H9 (cell line): ENCODE measurements around the gene DCAF17. TPM values are rescaled to one million over a fixed set of nuclear protein-coding genes. Genes with fewer than 3 reads are reported as not detected.

Source experiments
- DNase-seq: peaks from one replicate; pipeline ENCODE4 v3.0.0-alpha.2; 2017
- H2AFZ ChIP-seq: one replicate; pipeline ENCODE4 v1.6.1; 2013; ENCODE audit warnings: mild to moderate bottlenecking, low read length, control low read depth, moderate library complexity
- H2AK5ac ChIP-seq: 2 replicates; pipeline ENCODE4 v1.6.1; 2013; ENCODE audit warnings: low read length, control low read depth, mixed read lengths; ENCODE audit not compliant: insufficient read length
- H2BK120ac ChIP-seq: one replicate; pipeline ENCODE4 v1.6.1; 2013; ENCODE audit warnings: low read depth, mild to moderate bottlenecking, low read length, control low read depth, inconsistent platforms; ENCODE audit not compliant: poor library complexity, severe bottlenecking
- H2BK12ac ChIP-seq: 2 replicates; pipeline ENCODE4 v1.6.1; 2013; ENCODE audit warnings: low read length, control low read depth, mixed read lengths, low read depth; ENCODE audit not compliant: insufficient read length
- H2BK15ac ChIP-seq: 2 replicates; pipeline ENCODE4 v1.6.1; 2013; ENCODE audit warnings: low read depth, low read length, control low read depth
- H2BK20ac ChIP-seq: one replicate; pipeline ENCODE4 v1.6.1; 2013; ENCODE audit warnings: low read depth, mild to moderate bottlenecking, low read length, control low read depth, inconsistent platforms; ENCODE audit not compliant: poor library complexity, severe bottlenecking
- H2BK5ac ChIP-seq: 2 replicates; pipeline ENCODE4 v1.6.1; 2013; ENCODE audit warnings: low read length, control low read depth, mixed read lengths; ENCODE audit not compliant: insufficient read length
- H3K14ac ChIP-seq: 2 replicates; pipeline ENCODE4 v1.6.1; 2013; ENCODE audit warnings: low read length, control low read depth; ENCODE audit not compliant: insufficient read depth
- H3K18ac ChIP-seq: 2 replicates; pipeline ENCODE4 v1.6.1; 2013; ENCODE audit warnings: low read depth, mild to moderate bottlenecking, mixed read lengths, low read length, control low read depth; ENCODE audit not compliant: insufficient read length
- H3K23ac ChIP-seq: 2 replicates; pipeline ENCODE4 v1.6.1; 2013; ENCODE audit warnings: low read length, control low read depth, mixed read lengths, low read depth; ENCODE audit not compliant: insufficient read length
- H3K23me2 ChIP-seq: 2 replicates; pipeline ENCODE4 v1.6.1; 2013; ENCODE audit warnings: low read depth, mild to moderate bottlenecking, mixed read lengths, low read length, control low read depth; ENCODE audit not compliant: insufficient read length, poor library complexity, severe bottlenecking
- H3K27ac ChIP-seq: 2 replicates; pipeline ENCODE4 v1.5.1; 2013; ENCODE audit warnings: low read length, control low read depth, mixed read lengths, low read depth; ENCODE audit not compliant: insufficient read length
- H3K27me3 ChIP-seq: 2 replicates; pipeline ENCODE4 v1.6.1; 2013; ENCODE audit warnings: low read length, control low read depth, inconsistent platforms; ENCODE audit not compliant: insufficient read depth
- H3K4ac ChIP-seq: 2 replicates; pipeline ENCODE4 v1.6.1; 2013; ENCODE audit warnings: low read depth, mild to moderate bottlenecking, control low read depth, inconsistent platforms, low read length, moderate library complexity
- H3K4me1 ChIP-seq: 2 replicates; pipeline ENCODE4 v1.6.1; 2013; ENCODE audit warnings: low read length, control low read depth, inconsistent platforms; ENCODE audit not compliant: insufficient read depth
- H3K4me2 ChIP-seq: 2 replicates; pipeline ENCODE4 v1.6.1; 2013; ENCODE audit warnings: low read length, control low read depth, mixed read lengths; ENCODE audit not compliant: insufficient read length, insufficient read depth
- H3K56ac ChIP-seq: 2 replicates; pipeline ENCODE4 v1.6.1; 2013; ENCODE audit warnings: low read depth, mild to moderate bottlenecking, mixed read lengths, low read length, control low read depth; ENCODE audit not compliant: insufficient read length
- H3K79me1 ChIP-seq: 2 replicates; pipeline ENCODE4 v1.6.1; 2013; ENCODE audit warnings: low read depth, mild to moderate bottlenecking, moderate library complexity, low read length, control low read depth, inconsistent platforms; ENCODE audit not compliant: insufficient read depth, poor library complexity, severe bottlenecking
- H3K79me2 ChIP-seq: 2 replicates; pipeline ENCODE4 v1.6.1; 2013; ENCODE audit warnings: low read length, control low read depth, inconsistent platforms; ENCODE audit not compliant: insufficient read depth
- H3K9ac ChIP-seq: 2 replicates; pipeline ENCODE4 v1.6.1; 2013; ENCODE audit warnings: low read length, control low read depth, mixed read lengths; ENCODE audit not compliant: insufficient read length; ENCODE audit errors: extremely low read depth
- H3K9me3 ChIP-seq: one replicate; pipeline ENCODE4 v1.6.1; 2013; ENCODE audit warnings: low read depth, low read length, inconsistent platforms; ENCODE audit not compliant: control insufficient read depth
- H3T11ph ChIP-seq: one replicate; pipeline ENCODE4 v1.6.1; 2013; ENCODE audit warnings: mild to moderate bottlenecking, low read length, control low read depth, inconsistent platforms
- H4K20me1 ChIP-seq: one replicate; pipeline ENCODE4 v1.6.1; 2013; ENCODE audit not compliant: control insufficient read depth, insufficient read length, insufficient read depth
- H4K5ac ChIP-seq: 2 replicates; pipeline ENCODE4 v1.6.1; 2013; ENCODE audit warnings: low read depth, mild to moderate bottlenecking, mixed read lengths, low read length, control low read depth; ENCODE audit not compliant: insufficient read length
- H4K8ac ChIP-seq: replicated peaks from 2 replicates; pipeline ENCODE4 v1.6.1; 2013; ENCODE audit warnings: low read length, control low read depth, mixed read lengths, low read depth; ENCODE audit not compliant: insufficient read length
- H4K91ac ChIP-seq: 2 replicates; pipeline ENCODE4 v1.6.1; 2013; ENCODE audit warnings: low read depth, mild to moderate bottlenecking, moderate library complexity, mixed read lengths, low read length, control low read depth; ENCODE audit not compliant: insufficient read length
- H3K27ac Mint-ChIP-seq, 3 experiments: 2 replicates in 2 of 3; 3 replicates in 1 of 3; pipeline ENCODE4 v1.8.0; 2020 to 2021; ENCODE audit warnings: mixed read lengths in 3 of 3, mild to moderate bottlenecking in 1 of 3, moderate library complexity in 1 of 3
- H3K27me3 Mint-ChIP-seq: 2 replicates; pipeline ENCODE4 v1.8.0; 2021; ENCODE audit warnings: low read depth, mild to moderate bottlenecking, moderate library complexity, mixed read lengths
- H3K36me3 Mint-ChIP-seq, 3 experiments: 2 replicates in 2 of 3; 3 replicates in 1 of 3; pipeline ENCODE4 v1.8.0; 2020 to 2021; ENCODE audit warnings: low read depth in 3 of 3, mixed read lengths in 3 of 3; ENCODE audit not compliant: insufficient read depth in 1 of 3
- H3K4me1 Mint-ChIP-seq, 2 experiments: 2 replicates each; pipeline ENCODE4 v1.8.0; 2020; ENCODE audit warnings: mixed read lengths in 2 of 2
- H3K4me3 Mint-ChIP-seq, 2 experiments: 2 replicates in 1 of 2; 3 replicates in 1 of 2; pipeline ENCODE4 v1.8.0; 2020 to 2021; ENCODE audit warnings: mild to moderate bottlenecking in 2 of 2, mixed read lengths in 2 of 2, moderate library complexity in 1 of 2
- H3K9me3 Mint-ChIP-seq, 2 experiments: 2 replicates in 1 of 2; 3 replicates in 1 of 2; pipeline ENCODE4 v1.8.0; 2020; ENCODE audit warnings: mild to moderate bottlenecking in 2 of 2, mixed read lengths in 2 of 2, moderate library complexity in 1 of 2
- CTCF ChIP-seq: fragments of 200-600 bp; sonication (generic); conservative IDR thresholded peaks from 3 replicates; pipeline ENCODE4 v1.8.0; 2021; ENCODE audit warnings: antibody characterized with exemption, mild to moderate bottlenecking
- WGBS: extraction: QIAGEN DNeasy Blood & Tissue Kit; methylation state at CpG from one replicate; pipeline ENCODE4 v1.1.7; 2013; ENCODE audit warnings: missing lambda C conversion rate, low lambda C conversion rate, mixed read lengths; ENCODE audit not compliant: insufficient read length; ENCODE audit errors: extremely low coverage; 5-methylcytosine and 5-hydroxymethylcytosine counted together
- total RNA-seq: library from RNA; stranded (reverse); gene quantifications from 2 replicates; pipeline ENCODE4 v1.2.1, GENCODE V29; 2021

DCAF17 gene
- total RNA-seq, 1 experiment from 2014 or later, result 28.1 TPM

DNA sequence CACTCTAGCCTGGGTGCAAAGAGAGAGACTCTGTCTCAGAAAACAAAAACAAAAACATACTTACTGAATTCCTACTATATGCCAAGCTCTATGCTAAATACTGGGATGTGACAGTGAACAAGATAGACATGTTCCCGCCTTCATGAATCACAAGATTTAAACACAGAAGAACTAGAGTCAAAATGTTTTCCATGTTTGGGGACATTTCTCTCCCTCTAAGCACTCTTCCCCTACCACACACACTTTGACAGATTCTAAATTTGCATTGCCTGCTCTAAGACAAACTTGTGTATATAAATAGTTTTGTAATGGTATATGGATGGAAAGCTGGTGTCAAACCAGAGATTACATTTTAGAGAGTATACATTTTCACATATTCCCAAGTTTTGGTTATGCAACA, 99.3 kb downstream of the DCAF17 start:
- Histone ChIP-seq H3K27me3 (no peaks in the 10 kb centered on the region), H3K9ac (no peak overlapping the region), H4K8ac (no peak overlapping the region), H3K27ac (no peak overlapping the region), H3K9me3 (no peaks in the 10 kb centered on the region), H3K56ac (no peak overlapping the region), H2BK120ac (no peak overlapping the region), H2BK12ac (no peak overlapping the region), H3K14ac (no peak overlapping the region), H3K23me2 (no peaks in the 10 kb centered on the region), H2AK5ac (no peak overlapping the region), H4K5ac (no peak overlapping the region), H3K18ac (no peak overlapping the region), H3K4me1 (no peaks in the 10 kb centered on the region), H3T11ph (no peak overlapping the region), H3K4me2 (no peak overlapping the region), H4K20me1 (no peaks in the 10 kb centered on the region), H4K91ac (no peak overlapping the region), H2BK5ac (no peak overlapping the region), H2BK15ac (no peak overlapping the region), H3K79me1 (no peaks in the 10 kb centered on the region), H2BK20ac (no peak overlapping the region), H3K4ac (no peak overlapping the region), H3K23ac (no peak overlapping the region), H3K79me2 (no peaks in the 10 kb centered on the region), H2AFZ (no peak overlapping the region)
- Mint-ChIP-seq H3K27me3 (no peaks in the 10 kb centered on the region), H3K27ac (no peak overlapping the region), H3K4me3 (no peak overlapping the region), H3K4me1 (no peaks in the 10 kb centered on the region), H3K36me3 (peaks cover 7 to 10% (median 7%) of the 10 kb centered on the region in 3 experiments), H3K9me3 (peaks cover 0 to 8% of the 10 kb centered on the region in 2 experiments; a peak in 2 of 5 replicates)
- no peak for DNase-seq
- TF ChIP-seq CTCF, result no peak
- WGBS, result no CpG with 5 or more reads among the region's 1 CpG

Other genes starting within 250 kb of the DCAF17 start
- gene METTL8, start 236 bp upstream of the DCAF17 start, total RNA-seq, result 40.9 and 44.7 TPM in 2 replicates
- 3.6 and 5.4 TPM in 2 replicates for gene CYBRD1, start 88.2 kb downstream of the DCAF17 start, total RNA-seq